Measurements from ENCODE around the gene ZNF182.
"Not testable (repeated sequence)": the region's sequence is repeated elsewhere in the genome, so short reads cannot be mapped to it uniquely, and the experiment has no call there.

The ZNF182 gene

DNA sequence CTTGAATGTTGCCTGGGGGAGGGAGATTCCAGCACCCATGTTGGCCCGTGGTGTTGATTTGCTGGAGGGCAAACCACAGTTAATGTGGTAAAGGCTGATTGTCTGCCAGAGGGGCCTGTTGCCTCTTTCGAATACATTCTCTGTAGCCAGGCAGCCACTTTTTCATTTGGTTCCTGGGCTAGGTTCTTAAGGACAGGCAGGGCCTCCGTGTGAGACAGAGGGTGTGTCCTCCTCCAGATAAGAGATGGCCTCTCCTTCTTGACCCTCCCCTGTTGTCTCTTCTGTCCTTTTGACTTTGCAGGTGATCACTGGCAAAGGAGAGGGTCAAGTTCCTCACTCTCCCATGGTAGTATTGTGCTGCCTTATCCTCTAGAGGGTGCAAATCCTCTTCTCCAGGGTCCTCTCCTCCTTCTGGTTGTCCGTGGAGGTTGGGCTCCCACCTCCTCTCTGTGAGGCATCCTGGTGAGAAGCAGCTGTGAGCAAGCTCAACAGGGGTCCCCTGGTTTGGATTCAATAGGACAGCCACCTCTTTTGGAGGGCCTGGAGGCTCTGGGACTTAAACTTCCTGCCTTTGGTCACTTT is 44.9 kb downstream of the ZNF182 start:
- no peaks in the 10 kb centered on the region for H3K36me3 ChIP-seq (ENCODE audit: control insufficient read depth, insufficient read depth, low read length)
- DNase-seq = no peak

DNA sequence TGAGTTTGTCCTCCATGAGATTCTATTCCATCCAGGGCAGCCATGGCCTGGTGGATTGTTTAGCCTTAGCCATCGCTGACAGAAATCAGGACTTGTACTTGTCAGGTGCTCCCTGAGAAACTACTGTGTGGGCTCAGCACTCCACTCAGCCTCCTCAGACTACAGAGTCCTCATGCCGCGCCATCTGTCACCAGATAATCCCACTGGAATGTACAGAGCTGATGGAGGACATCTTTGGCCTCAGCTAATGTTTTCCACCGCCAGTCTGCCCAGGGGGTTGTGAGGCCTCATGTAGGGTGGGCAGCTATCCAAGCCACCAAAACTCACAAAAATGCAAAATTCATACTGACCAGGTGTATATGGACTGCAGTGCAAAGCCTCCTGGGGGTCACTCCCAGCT is 45.6 kb downstream of the ZNF182 start:
- H3K9me3 ChIP-seq (ENCODE audit: control insufficient read depth, low read length); H3K27me3 ChIP-seq (replicated peaks; ENCODE audit: control insufficient read depth, insufficient read depth, low read length, poor library complexity, severe bottlenecking); H3K36me3 ChIP-seq (ENCODE audit: control insufficient read depth, insufficient read depth, low read length): not testable (repeated sequence)

More for the DNA sequence above, 44.9 kb downstream of the ZNF182 start:
- H3K27me3 ChIP-seq (replicated peaks; ENCODE audit: control insufficient read depth, insufficient read depth, low read length, poor library complexity, severe bottlenecking) = no peaks in the 10 kb centered on the region
- no peaks in the 10 kb centered on the region for H3K9me3 ChIP-seq (ENCODE audit: control insufficient read depth, low read length)
- H3K4me1 ChIP-seq (ENCODE audit: control insufficient read depth, insufficient read depth, low read length, poor library complexity, severe bottlenecking) = no peaks in the 10 kb centered on the region
- H3K27ac ChIP-seq (ENCODE audit: insufficient read depth, low read length, poor library complexity, severe bottlenecking) = no peak overlapping the region
- H3K4me3 ChIP-seq (ENCODE audit: insufficient read depth, low read depth, low read length, poor library complexity, severe bottlenecking) = no peak overlapping the region

DNA sequence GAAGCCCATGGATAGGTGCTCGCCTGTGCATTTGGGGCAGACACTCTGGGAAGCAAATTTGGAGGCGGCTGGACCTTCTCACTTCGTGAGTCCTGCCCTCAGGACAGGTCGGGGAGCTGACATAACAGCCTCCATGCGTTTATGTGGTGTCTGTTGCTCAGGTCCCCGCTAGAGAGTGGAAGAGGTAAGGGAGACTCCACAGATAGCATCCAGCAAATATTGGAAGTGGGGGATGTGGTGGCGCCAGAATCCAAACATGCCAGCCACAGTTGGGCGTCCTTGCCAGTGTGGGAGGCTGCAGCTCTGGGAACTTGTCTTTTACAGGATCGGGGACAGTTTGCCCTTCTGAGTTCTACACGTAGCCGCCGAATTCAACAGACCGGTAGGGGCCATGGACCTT is 47.8 kb downstream of the ZNF182 start:
- H3K9me3 ChIP-seq (ENCODE audit: control insufficient read depth, low read length) = no peaks in the 10 kb centered on the region
- no peaks in the 10 kb centered on the region for H3K4me1 ChIP-seq (ENCODE audit: control insufficient read depth, insufficient read depth, low read length, poor library complexity, severe bottlenecking)
- no peaks in the 10 kb centered on the region for H3K27me3 ChIP-seq (replicated peaks; ENCODE audit: control insufficient read depth, insufficient read depth, low read length, poor library complexity, severe bottlenecking)
- DNase-seq = no peak
- H3K36me3 ChIP-seq (ENCODE audit: control insufficient read depth, insufficient read depth, low read length) = no peaks in the 10 kb centered on the region
- H3K27ac ChIP-seq (ENCODE audit: insufficient read depth, low read length, poor library complexity, severe bottlenecking) = no peak overlapping the region
- H3K4me3 ChIP-seq (ENCODE audit: insufficient read depth, low read depth, low read length, poor library complexity, severe bottlenecking) = no peak overlapping the region

More for the DNA sequence above, 45.6 kb downstream of the ZNF182 start:
- H3K27ac ChIP-seq (ENCODE audit: insufficient read depth, low read length, poor library complexity, severe bottlenecking); H3K4me1 ChIP-seq (ENCODE audit: control insufficient read depth, insufficient read depth, low read length, poor library complexity, severe bottlenecking); DNase-seq; H3K4me3 ChIP-seq (ENCODE audit: insufficient read depth, low read depth, low read length, poor library complexity, severe bottlenecking): not testable (repeated sequence)

DNA sequence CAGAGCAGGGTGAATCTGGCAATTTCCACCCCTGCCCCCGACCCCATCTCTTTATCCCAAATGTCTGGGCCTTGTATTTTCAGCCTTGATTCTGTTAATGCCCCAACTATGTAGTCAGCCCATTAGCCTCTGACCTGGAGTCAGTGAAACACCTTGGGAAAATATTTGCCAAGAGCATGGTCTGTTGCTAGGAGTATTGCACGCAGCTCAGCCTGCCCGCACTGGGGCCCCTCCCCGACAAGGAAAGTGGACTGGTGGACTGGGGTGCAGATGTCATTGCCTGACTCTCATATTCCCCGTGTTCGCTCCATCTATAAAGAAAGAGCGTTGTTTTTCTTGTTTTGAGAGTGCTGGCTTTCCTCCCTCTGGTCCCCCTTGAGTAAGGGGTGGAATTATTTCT is 48.5 kb downstream of the ZNF182 start:
- H3K36me3 ChIP-seq (ENCODE audit: control insufficient read depth, insufficient read depth, low read length); H3K27ac ChIP-seq (ENCODE audit: insufficient read depth, low read length, poor library complexity, severe bottlenecking); H3K27me3 ChIP-seq (replicated peaks; ENCODE audit: control insufficient read depth, insufficient read depth, low read length, poor library complexity, severe bottlenecking); H3K4me3 ChIP-seq (ENCODE audit: insufficient read depth, low read depth, low read length, poor library complexity, severe bottlenecking); DNase-seq; H3K9me3 ChIP-seq (ENCODE audit: control insufficient read depth, low read length); H3K4me1 ChIP-seq (ENCODE audit: control insufficient read depth, insufficient read depth, low read length, poor library complexity, severe bottlenecking): not testable (repeated sequence)

DNA sequence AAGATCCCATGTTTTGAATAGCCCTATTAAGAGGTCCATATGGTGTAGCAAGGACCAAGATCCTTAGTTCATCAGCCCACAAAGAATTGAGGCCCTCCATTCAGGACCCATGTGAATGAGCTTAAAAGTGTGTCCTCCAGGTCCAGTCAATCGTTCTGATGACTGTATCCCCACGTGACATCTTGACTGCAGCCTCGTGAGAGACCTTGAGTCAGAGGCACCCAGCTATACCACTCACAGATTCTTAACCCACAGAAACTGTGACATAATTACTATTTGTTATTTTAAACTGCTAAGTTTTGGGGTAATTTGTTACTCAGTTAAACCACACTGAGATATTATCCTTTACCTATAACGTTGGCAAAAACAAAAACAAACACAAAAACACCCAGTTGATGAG is 62.4 kb downstream of the ZNF182 start:
- no peaks in the 10 kb centered on the region for H3K9me3 ChIP-seq (ENCODE audit: control insufficient read depth, low read length)
- H3K36me3 ChIP-seq (ENCODE audit: control insufficient read depth, insufficient read depth, low read length) = no peaks in the 10 kb centered on the region
- no peak for DNase-seq
- H3K27ac ChIP-seq (ENCODE audit: insufficient read depth, low read length, poor library complexity, severe bottlenecking) = no peak overlapping the region
- H3K4me3 ChIP-seq (ENCODE audit: insufficient read depth, low read depth, low read length, poor library complexity, severe bottlenecking) = no peak overlapping the region
- no peaks in the 10 kb centered on the region for H3K4me1 ChIP-seq (ENCODE audit: control insufficient read depth, insufficient read depth, low read length, poor library complexity, severe bottlenecking)
- no peaks in the 10 kb centered on the region for H3K27me3 ChIP-seq (replicated peaks; ENCODE audit: control insufficient read depth, insufficient read depth, low read length, poor library complexity, severe bottlenecking)

DNA sequence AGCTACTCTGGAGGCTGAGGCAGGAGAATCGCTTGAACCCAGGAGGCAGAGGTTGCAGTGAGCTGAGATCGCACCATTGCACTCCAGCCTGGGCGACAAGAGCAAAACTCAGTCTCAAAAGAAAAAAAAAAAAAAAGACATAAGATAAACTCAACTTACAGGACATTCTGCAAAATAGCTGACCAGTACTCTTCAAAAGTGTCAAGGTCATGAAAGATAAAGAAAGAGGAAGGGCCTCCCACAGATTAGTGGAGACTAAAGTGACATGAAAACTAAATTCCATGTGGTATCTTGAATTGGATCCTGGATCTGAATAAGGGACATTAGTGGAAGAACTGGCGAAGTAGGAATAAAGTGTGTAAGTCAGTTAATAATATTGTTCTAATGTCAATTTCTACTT is 63.3 kb downstream of the ZNF182 start:
- H3K36me3 ChIP-seq (ENCODE audit: control insufficient read depth, insufficient read depth, low read length) = no peaks in the 10 kb centered on the region
- H3K4me1 ChIP-seq (ENCODE audit: control insufficient read depth, insufficient read depth, low read length, poor library complexity, severe bottlenecking) = no peaks in the 10 kb centered on the region
- DNase-seq = no peak
- H3K27ac ChIP-seq (ENCODE audit: insufficient read depth, low read length, poor library complexity, severe bottlenecking) = no peak overlapping the region
- no peaks in the 10 kb centered on the region for H3K27me3 ChIP-seq (replicated peaks; ENCODE audit: control insufficient read depth, insufficient read depth, low read length, poor library complexity, severe bottlenecking)
- H3K4me3 ChIP-seq (ENCODE audit: insufficient read depth, low read depth, low read length, poor library complexity, severe bottlenecking) = no peak overlapping the region
- H3K9me3 ChIP-seq (ENCODE audit: control insufficient read depth, low read length) = no peaks in the 10 kb centered on the region

DNA sequence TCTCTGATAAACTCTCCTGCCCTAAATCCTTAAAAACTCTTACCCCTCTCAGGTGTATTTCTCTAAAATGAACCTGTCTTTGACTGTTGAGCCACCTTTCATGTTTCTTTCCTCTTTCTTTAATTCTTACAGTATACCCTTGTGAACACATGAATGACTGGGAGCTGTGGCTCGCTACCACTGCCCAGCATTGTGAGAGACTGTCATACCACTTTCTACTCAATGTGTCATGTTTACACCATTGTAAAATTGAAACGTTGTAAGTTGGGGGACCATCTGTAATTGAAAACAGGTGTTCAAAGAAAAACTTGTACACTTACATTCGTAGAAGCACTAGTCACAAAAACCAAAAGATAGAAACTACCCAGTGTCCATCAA is 66.9 kb downstream of the ZNF182 start:
- H3K4me1 ChIP-seq (ENCODE audit: control insufficient read depth, insufficient read depth, low read length, poor library complexity, severe bottlenecking) = no peaks in the 10 kb centered on the region
- no peaks in the 10 kb centered on the region for H3K27me3 ChIP-seq (replicated peaks; ENCODE audit: control insufficient read depth, insufficient read depth, low read length, poor library complexity, severe bottlenecking)
- H3K36me3 ChIP-seq (ENCODE audit: control insufficient read depth, insufficient read depth, low read length) = no peaks in the 10 kb centered on the region
- no peaks in the 10 kb centered on the region for H3K9me3 ChIP-seq (ENCODE audit: control insufficient read depth, low read length)
- H3K27ac ChIP-seq (ENCODE audit: insufficient read depth, low read length, poor library complexity, severe bottlenecking) = no peak overlapping the region
- H3K4me3 ChIP-seq (ENCODE audit: insufficient read depth, low read depth, low read length, poor library complexity, severe bottlenecking) = no peak overlapping the region
- DNase-seq = no peak

DNA sequence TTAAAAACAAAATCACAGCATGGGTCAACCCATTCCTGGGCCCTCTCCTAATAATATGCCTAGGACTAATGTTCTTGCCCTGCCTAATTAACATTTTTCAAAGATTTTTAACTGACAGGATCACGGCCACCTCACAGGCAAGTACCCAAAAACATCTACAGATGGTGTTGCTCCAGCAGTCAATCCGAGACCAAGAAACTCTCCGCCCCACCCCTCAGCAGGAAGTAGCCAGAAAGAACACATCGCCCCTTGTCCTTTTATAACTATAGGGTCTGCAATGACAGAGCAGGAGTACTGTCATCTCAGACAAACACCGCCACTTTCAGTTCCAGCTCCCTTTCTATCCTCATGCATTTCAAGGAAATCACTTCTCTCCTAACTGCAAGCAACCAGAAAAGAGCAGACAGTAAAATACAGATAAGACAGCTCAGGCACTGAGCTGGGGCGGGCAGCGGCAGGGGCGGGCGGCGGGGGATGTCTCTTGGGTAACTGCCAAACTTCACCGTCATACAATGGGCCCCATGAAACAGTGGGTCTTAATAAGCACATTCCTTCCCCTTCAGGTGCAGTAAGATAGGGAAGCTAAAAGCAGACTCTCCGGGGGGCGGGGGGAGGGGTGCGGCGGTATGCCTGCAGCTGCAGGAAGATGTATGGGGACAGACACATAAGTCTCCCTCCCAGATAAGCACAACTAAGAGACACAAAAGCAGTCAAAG is 67.4 kb downstream of the ZNF182 start:
- no peaks in the 10 kb centered on the region for H3K4me1 ChIP-seq (ENCODE audit: control insufficient read depth, insufficient read depth, low read length, poor library complexity, severe bottlenecking)
- no peak for DNase-seq
- H3K27me3 ChIP-seq (replicated peaks; ENCODE audit: control insufficient read depth, insufficient read depth, low read length, poor library complexity, severe bottlenecking) = no peaks in the 10 kb centered on the region
- H3K9me3 ChIP-seq (ENCODE audit: control insufficient read depth, low read length) = no peaks in the 10 kb centered on the region
- no peak overlapping the region for H3K27ac ChIP-seq (ENCODE audit: insufficient read depth, low read length, poor library complexity, severe bottlenecking)
- no peaks in the 10 kb centered on the region for H3K36me3 ChIP-seq (ENCODE audit: control insufficient read depth, insufficient read depth, low read length)
- no peak overlapping the region for H3K4me3 ChIP-seq (ENCODE audit: insufficient read depth, low read depth, low read length, poor library complexity, severe bottlenecking)

DNA sequence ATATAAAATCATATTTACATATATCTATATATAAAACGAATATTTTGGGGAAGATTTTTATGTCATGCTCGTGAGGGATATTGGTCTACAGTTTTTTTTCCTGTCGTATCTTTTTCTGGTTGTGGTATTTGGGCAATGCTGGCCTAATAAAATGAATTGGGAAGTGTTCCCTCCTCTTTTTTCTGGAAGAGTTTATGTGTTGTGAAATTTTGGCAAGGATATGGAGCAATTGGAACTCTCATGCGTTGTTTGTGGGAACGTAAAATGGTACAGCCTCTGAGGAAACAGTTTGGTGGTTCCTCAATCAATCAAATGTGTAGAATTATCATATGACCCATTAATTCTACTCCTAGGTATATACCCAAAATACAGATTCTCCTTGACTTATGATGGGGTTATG is 69.8 kb downstream of the ZNF182 start:
- no peak for DNase-seq
- no peaks in the 10 kb centered on the region for H3K4me1 ChIP-seq (ENCODE audit: control insufficient read depth, insufficient read depth, low read length, poor library complexity, severe bottlenecking)
- H3K4me3 ChIP-seq (ENCODE audit: insufficient read depth, low read depth, low read length, poor library complexity, severe bottlenecking) = no peak overlapping the region
- no peaks in the 10 kb centered on the region for H3K27me3 ChIP-seq (replicated peaks; ENCODE audit: control insufficient read depth, insufficient read depth, low read length, poor library complexity, severe bottlenecking)
- no peaks in the 10 kb centered on the region for H3K9me3 ChIP-seq (ENCODE audit: control insufficient read depth, low read length)
- no peaks in the 10 kb centered on the region for H3K36me3 ChIP-seq (ENCODE audit: control insufficient read depth, insufficient read depth, low read length)
- no peak overlapping the region for H3K27ac ChIP-seq (ENCODE audit: insufficient read depth, low read length, poor library complexity, severe bottlenecking)

DNA sequence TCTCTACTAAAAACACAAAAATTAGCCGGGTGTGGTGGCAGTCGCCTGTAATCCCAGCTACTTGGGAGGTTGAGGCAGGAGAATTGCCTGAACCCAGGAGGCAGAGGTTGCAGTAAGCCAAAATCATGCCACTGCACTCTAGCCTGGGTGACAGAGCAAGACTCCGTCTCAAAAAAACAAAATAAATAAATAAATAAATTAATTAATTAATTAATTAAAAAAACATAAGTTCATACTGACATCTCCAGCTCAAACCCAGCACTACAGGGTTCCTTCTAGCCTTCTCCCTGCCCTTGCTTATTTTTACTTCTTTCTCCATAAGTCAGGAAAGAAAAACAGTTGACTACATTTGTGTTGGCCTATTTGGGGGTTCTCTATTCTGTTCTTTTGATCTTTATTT is 71.8 kb downstream of the ZNF182 start:
- not testable (repeated sequence) for H3K36me3 ChIP-seq (ENCODE audit: control insufficient read depth, insufficient read depth, low read length); DNase-seq; H3K4me1 ChIP-seq (ENCODE audit: control insufficient read depth, insufficient read depth, low read length, poor library complexity, severe bottlenecking); H3K9me3 ChIP-seq (ENCODE audit: control insufficient read depth, low read length); H3K4me3 ChIP-seq (ENCODE audit: insufficient read depth, low read depth, low read length, poor library complexity, severe bottlenecking); H3K27ac ChIP-seq (ENCODE audit: insufficient read depth, low read length, poor library complexity, severe bottlenecking); H3K27me3 ChIP-seq (replicated peaks; ENCODE audit: control insufficient read depth, insufficient read depth, low read length, poor library complexity, severe bottlenecking)

Measured in effector memory CD4-positive, alpha-beta T cell (primary cell).